Type B pancreatic cell (in vitro differentiated cells): ENCODE data around the gene CRACR2A. TPM values are rescaled to one million over a fixed set of nuclear protein-coding genes. Genes with fewer than 3 reads are reported as not detected.
A peak's percentile ranks its signal among the peaks of the same experiment; 100 is the strongest.

ENCODE experiments used
- DNase-seq: peaks from one replicate; pipeline ENCODE4 v3.0.0; 2021; ENCODE audit warnings: mixed read lengths; ENCODE audit not compliant: unreplicated experiment; ENCODE audit errors: extremely low spot score
- H3K27ac Mint-ChIP-seq: 2 replicates; pipeline ENCODE4 v1.8.0; 2021; ENCODE audit warnings: mild to moderate bottlenecking, mixed read lengths
- H3K27me3 Mint-ChIP-seq: 2 replicates; pipeline ENCODE4 v1.8.0; 2021; ENCODE audit warnings: mixed read lengths
- H3K36me3 Mint-ChIP-seq: 2 replicates; pipeline ENCODE4 v1.8.0; 2021; ENCODE audit warnings: mixed read lengths
- H3K4me1 Mint-ChIP-seq: one replicate; pipeline ENCODE4 v1.8.0; 2021; ENCODE audit warnings: mixed read lengths; ENCODE audit not compliant: unreplicated experiment
- H3K4me3 Mint-ChIP-seq: 2 replicates; pipeline ENCODE4 v1.8.0; 2021; ENCODE audit warnings: mild to moderate bottlenecking, mixed read lengths
- H3K9me3 Mint-ChIP-seq: 2 replicates; pipeline ENCODE4 v1.8.0; 2021; ENCODE audit warnings: mixed read lengths
- CTCF ChIP-seq: fragments of 200-600 bp; sonication (generic); conservative IDR thresholded peaks from 2 replicates; pipeline ENCODE4 v1.5.0; 2021; ENCODE audit warnings: antibody characterized with exemption, mild to moderate bottlenecking
- long read RNA-seq: library from polyadenylated mRNA; unstranded; transcript quantifications from one replicate; pipeline ENCODE4 v2.0.0, GENCODE V29; 2020
- total RNA-seq: library from RNA; stranded (reverse); gene quantifications from 2 replicates; pipeline ENCODE4 v1.2.1, GENCODE V29; 2021; ENCODE audit warnings: low replicate concordance

The CRACR2A gene
- 1.9 and 2.7 TPM in 2 replicates for total RNA-seq
- long read RNA-seq, partial matches to known transcripts = 0 of 3 reads
- long read RNA-seq, other reads (novel, unspliced or antisense) = 3 of 3 reads

- TF ChIP-seq CTCF = peak; percentile 78
- Mint-ChIP-seq H3K36me3 (peaks cover 10% of the 10 kb centered on the region), H3K27me3 (peaks cover 47% of the 10 kb centered on the region), H3K27ac (peak within 1 kb of the TSS; percentile 55), H3K9me3 (no peaks in the 10 kb centered on the region), H3K4me1 (peaks cover 12% of the 10 kb centered on the region), H3K4me3 (peak within 1 kb of the TSS; percentile 79)
- DNase-seq = peak; percentile 80
These were observed at the start of gene CRACR2A for GRCh38 chr12:3752741-3753486. Gene CRACR2A (minus strand): TSS chr12:3753109. CDS start chr12:3696999, 56,110 bp downstream.

GRCh38 chr12:3797531-3798048 is 44.7 kb upstream of the CRACR2A start:
- peaks cover 21% of the 10 kb centered on the region for H3K36me3 Mint-ChIP-seq
- H3K4me1 Mint-ChIP-seq = peaks cover 5% of the 10 kb centered on the region
- H3K9me3 Mint-ChIP-seq = no peaks in the 10 kb centered on the region
- peaks cover 3% of the 10 kb centered on the region for H3K27me3 Mint-ChIP-seq
- DNase-seq = no peak
- no peak overlapping the region for H3K27ac Mint-ChIP-seq
- peak; percentile 41 for TF ChIP-seq CTCF
- H3K4me3 Mint-ChIP-seq = no peak overlapping the region

- Mint-ChIP-seq H3K27ac (no peak overlapping the region), H3K36me3 (peaks cover 18% of the 10 kb centered on the region), H3K27me3 (peaks cover 3% of the 10 kb centered on the region), H3K4me1 (peaks cover 5% of the 10 kb centered on the region), H3K4me3 (no peak overlapping the region), H3K9me3 (no peaks in the 10 kb centered on the region)
- TF ChIP-seq CTCF = no peak
- DNase-seq = no peak
These were observed 42.7 kb upstream of the CRACR2A start for GRCh38 chr12:3795492-3796133.

- TF ChIP-seq CTCF = no peak
- Mint-ChIP-seq H3K9me3 (no peaks in the 10 kb centered on the region), H3K4me3 (no peak overlapping the region), H3K27me3 (peaks cover 3% of the 10 kb centered on the region), H3K27ac (no peak overlapping the region), H3K4me1 (peaks cover 5% of the 10 kb centered on the region), H3K36me3 (peaks cover 18% of the 10 kb centered on the region)
- no peak for DNase-seq
These were observed 42.2 kb upstream of the CRACR2A start for GRCh38 chr12:3795066-3795465.

- Mint-ChIP-seq H3K4me1 (peaks cover 5% of the 10 kb centered on the region), H3K4me3 (no peak overlapping the region), H3K27me3 (peaks cover 8% of the 10 kb centered on the region), H3K9me3 (no peaks in the 10 kb centered on the region), H3K27ac (no peak overlapping the region), H3K36me3 (peaks cover 21% of the 10 kb centered on the region)
- no peak for TF ChIP-seq CTCF
- no peak for DNase-seq
These were observed 39.8 kb upstream of the CRACR2A start for GRCh38 chr12:3792623-3793288.
